OCI-LY7 (cell line): Measurements from ENCODE around the gene SLC35F4. TPM values are rescaled to one million over a fixed set of nuclear protein-coding genes. Genes with fewer than 3 reads are reported as not detected.

Source experiments
- BruUV-seq: library from RNA; stranded (reverse); fragments of 400-500 nt; replicated peaks from 2 replicates; lab custom pipeline; 2021; lab: Mats Ljungman, UMichigan
- CTCF ChIA-PET: fragments of 300-600 bp; sonication (Branson Sonifier 250); formaldehyde crosslinking; loops from one replicate; lab custom pipeline; 2022; ENCODE audit warnings: antibody characterized with exemption; ENCODE audit not compliant: unreplicated experiment; lab: Charles Lee
- POLR2A ChIA-PET: fragments of 300-600 bp; sonication (Branson Sonifier 250); formaldehyde crosslinking; loops from one replicate; lab custom pipeline; 2022; ENCODE audit warnings: antibody characterized with exemption; lab: Charles Lee
- DNase-seq: peaks from one replicate; pipeline ENCODE4 v3.0.0-alpha.2; 2015; ENCODE audit warnings: low spot score
- H2AFZ ChIP-seq: fragments of 200-600 bp; sonication (generic), shearing (Covaris generic); 2 replicates; pipeline ENCODE4 v1.6.1; 2014; ENCODE audit warnings: mild to moderate bottlenecking, antibody characterized with exemption, low read length, moderate library complexity
- H3K27ac ChIP-seq: fragments of 200-600 bp; sonication (generic); 2 replicates; pipeline ENCODE4 v1.5.1; 2014; ENCODE audit warnings: mixed run types, low read depth, mild to moderate bottlenecking, moderate library complexity, low read length, inconsistent platforms; ENCODE audit not compliant: poor library complexity, severe bottlenecking
- H3K36me3 ChIP-seq: fragments of 200-600 bp; sonication (generic); 2 replicates; pipeline ENCODE4 v1.6.1; 2014; ENCODE audit warnings: mild to moderate bottlenecking, antibody characterized with exemption, low read length, moderate library complexity, mixed read lengths; ENCODE audit not compliant: insufficient read depth
- H3K4me1 ChIP-seq: fragments of 200-600 bp; sonication (generic); 2 replicates; pipeline ENCODE4 v1.5.1; 2014; ENCODE audit warnings: mild to moderate bottlenecking, low read length; ENCODE audit not compliant: insufficient read depth, poor library complexity, severe bottlenecking
- H3K4me2 ChIP-seq: fragments of 200-600 bp; sonication (generic); 2 replicates; pipeline ENCODE4 v1.6.1; 2014; ENCODE audit warnings: mild to moderate bottlenecking, low read length
- H3K4me3 ChIP-seq: fragments of 200-600 bp; sonication (generic); 2 replicates; pipeline ENCODE4 v1.5.1; 2014; ENCODE audit warnings: mild to moderate bottlenecking, low read depth, low read length; ENCODE audit not compliant: poor library complexity, severe bottlenecking
- H3K79me2 ChIP-seq: fragments of 200-600 bp; sonication (generic); 2 replicates; pipeline ENCODE4 v1.6.1; 2016; ENCODE audit warnings: low read depth, mild to moderate bottlenecking, low read length, moderate library complexity, mixed read lengths; ENCODE audit not compliant: insufficient read depth
- H3K9me2 ChIP-seq: fragments of 200-600 bp; sonication (generic); 2 replicates; pipeline ENCODE4 v1.6.1; 2016; ENCODE audit warnings: mild to moderate bottlenecking, low read length, mixed read lengths; ENCODE audit not compliant: insufficient read depth
- H3K9me3 ChIP-seq: fragments of 200-600 bp; sonication (generic); 2 replicates; pipeline ENCODE4 v1.6.1; 2014; ENCODE audit warnings: mild to moderate bottlenecking, mixed run types, low read length, mixed read lengths
- H4K20me1 ChIP-seq: fragments of 200-600 bp; sonication (generic); 2 replicates; pipeline ENCODE4 v1.6.1; 2014; ENCODE audit warnings: mild to moderate bottlenecking, antibody characterized with exemption, low read length, moderate library complexity, mixed read lengths; ENCODE audit not compliant: insufficient read depth
- EZH2phosphoT487 ChIP-seq: fragments of 200-600 bp; sonication (generic); IDR thresholded peaks from 2 replicates; pipeline ENCODE4 v1.6.1; 2018; ENCODE audit warnings: low read depth, borderline replicate concordance, mild to moderate bottlenecking, mixed run types, antibody characterized with exemption, low read length, moderate library complexity, mixed read lengths
- intact Hi-C: fragments of 100-400 bp; cut with micrococcal nuclease; formaldehyde crosslinking; loops from one replicate; pipeline ENCODE4 v1.10.0; 2022; ENCODE audit not compliant: unreplicated experiment
- total RNA-seq, 2 experiments: library from RNA; depleted of rRNA in 1 of 2; stranded (reverse); fragments of >200 nt in 1 of 2; shearing (Covaris generic) in 1 of 2; gene quantifications; 2 replicates each; pipeline ENCODE4 v1.2.3, GENCODE V29; 2014 to 2022
- TF ChIP-seq, protein P1 (sequence below): fragments of 200-600 bp; sonication (generic); conservative IDR thresholded peaks from 2 replicates; pipeline ENCODE4 v1.5.1; 2014; ENCODE audit warnings: mild to moderate bottlenecking, antibody characterized with exemption, low read length, moderate library complexity, mixed read lengths

SLC35F4 gene
- total RNA-seq, 2 experiments from 2014 or later: not detected

DNA sequence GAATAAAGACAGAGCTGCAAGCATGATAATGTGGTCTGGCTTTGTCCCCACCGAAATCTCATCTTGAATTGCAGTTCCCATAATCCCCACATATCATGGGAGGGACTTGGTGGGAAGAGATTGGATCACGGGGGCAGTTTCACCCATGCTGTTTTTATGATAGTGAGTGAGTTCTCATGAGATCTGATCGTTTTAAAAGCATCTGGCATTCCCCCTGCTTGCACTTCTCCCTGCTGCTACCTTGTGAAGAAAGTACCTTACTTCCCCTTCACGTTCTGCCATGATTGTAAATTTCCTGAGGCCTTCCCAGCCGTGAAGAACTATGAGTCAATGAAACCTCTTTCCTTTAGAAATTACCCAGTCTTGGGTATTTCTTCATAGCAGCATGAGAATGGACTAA, 158.7 kb downstream of the SLC35F4 start:
- H3K36me3 ChIP-seq: no peaks in the 10 kb centered on the region
- ChIA-PET CTCF (no interaction called here), POLR2A (no interaction called here)
- H3K4me1 ChIP-seq: no peaks in the 10 kb centered on the region
- H3K9me2 ChIP-seq: no peaks in the 10 kb centered on the region
- H3K4me2 ChIP-seq: no peak overlapping the region
- H4K20me1 ChIP-seq: no peaks in the 10 kb centered on the region
- H3K9me3 ChIP-seq: no peaks in the 10 kb centered on the region
- no peak overlapping the region for H3K27ac ChIP-seq
- TF ChIP-seq EZH2phosphoT487: no peak
- TF ChIP-seq, protein P1, sequence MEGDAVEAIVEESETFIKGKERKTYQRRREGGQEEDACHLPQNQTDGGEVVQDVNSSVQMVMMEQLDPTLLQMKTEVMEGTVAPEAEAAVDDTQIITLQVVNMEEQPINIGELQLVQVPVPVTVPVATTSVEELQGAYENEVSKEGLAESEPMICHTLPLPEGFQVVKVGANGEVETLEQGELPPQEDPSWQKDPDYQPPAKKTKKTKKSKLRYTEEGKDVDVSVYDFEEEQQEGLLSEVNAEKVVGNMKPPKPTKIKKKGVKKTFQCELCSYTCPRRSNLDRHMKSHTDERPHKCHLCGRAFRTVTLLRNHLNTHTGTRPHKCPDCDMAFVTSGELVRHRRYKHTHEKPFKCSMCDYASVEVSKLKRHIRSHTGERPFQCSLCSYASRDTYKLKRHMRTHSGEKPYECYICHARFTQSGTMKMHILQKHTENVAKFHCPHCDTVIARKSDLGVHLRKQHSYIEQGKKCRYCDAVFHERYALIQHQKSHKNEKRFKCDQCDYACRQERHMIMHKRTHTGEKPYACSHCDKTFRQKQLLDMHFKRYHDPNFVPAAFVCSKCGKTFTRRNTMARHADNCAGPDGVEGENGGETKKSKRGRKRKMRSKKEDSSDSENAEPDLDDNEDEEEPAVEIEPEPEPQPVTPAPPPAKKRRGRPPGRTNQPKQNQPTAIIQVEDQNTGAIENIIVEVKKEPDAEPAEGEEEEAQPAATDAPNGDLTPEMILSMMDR: no peak
- H3K79me2 ChIP-seq: no peaks in the 10 kb centered on the region
- no peak overlapping the region for H2AFZ ChIP-seq
- DNase-seq: no peak
- BruUV-seq: no TSS peak
- intact Hi-C loops: no loop called here
- H3K4me3 ChIP-seq: no peak overlapping the region

- ChIA-PET CTCF (no interaction called here), POLR2A (interaction anchor here (0.5 to 0.6 kb wide), 2 partner anchors 31 to 102 kb away, joined by 3 to 5 read pairs; no protein-coding TSS in a partner anchor)
- no peak for DNase-seq
Observed at GRCh38 chr14:57704763-57705162, 161.1 kb downstream of the SLC35F4 start.

GRCh38 chr14:57699947-57700346, 165.9 kb downstream of the SLC35F4 start:
- ChIA-PET CTCF (no interaction called here), POLR2A (no interaction called here)
- TF ChIP-seq EZH2phosphoT487: no peak
- TF ChIP-seq, protein P1: no peak
- no peaks in the 10 kb centered on the region for H3K9me3 ChIP-seq
- no peaks in the 10 kb centered on the region for H3K79me2 ChIP-seq
- H3K36me3 ChIP-seq: no peaks in the 10 kb centered on the region
- H3K9me2 ChIP-seq: no peaks in the 10 kb centered on the region
- no peak overlapping the region for H3K4me2 ChIP-seq
- H4K20me1 ChIP-seq: no peaks in the 10 kb centered on the region
- no peaks in the 10 kb centered on the region for H3K4me1 ChIP-seq
- intact Hi-C loops: no loop called here
- no TSS peak for BruUV-seq
- no peak for DNase-seq
- H3K4me3 ChIP-seq: no peak overlapping the region
- H2AFZ ChIP-seq: no peak overlapping the region
- no peak overlapping the region for H3K27ac ChIP-seq

More at GRCh38 chr14:57704763-57705162, 161.1 kb downstream of the SLC35F4 start:
- Histone ChIP-seq H3K9me2 (no peaks in the 10 kb centered on the region), H3K4me3 (no peak overlapping the region), H3K4me2 (no peak overlapping the region), H3K36me3 (no peaks in the 10 kb centered on the region), H3K79me2 (no peaks in the 10 kb centered on the region), H2AFZ (no peak overlapping the region), H3K27ac (no peak overlapping the region), H4K20me1 (no peaks in the 10 kb centered on the region), H3K4me1 (no peaks in the 10 kb centered on the region), H3K9me3 (no peaks in the 10 kb centered on the region)
- TF ChIP-seq, protein P1: no peak
- TF ChIP-seq EZH2phosphoT487: no peak
- no TSS peak for BruUV-seq
- intact Hi-C loops: no loop called here
